ENCODE data around the gene APMAP. TPM values are rescaled to one million over a fixed set of nuclear protein-coding genes. Genes with fewer than 3 reads are reported as not detected.

The APMAP gene
- total RNA-seq, 2 donors from 2014 or later, result 70.5 to 93.8 TPM

DNA sequence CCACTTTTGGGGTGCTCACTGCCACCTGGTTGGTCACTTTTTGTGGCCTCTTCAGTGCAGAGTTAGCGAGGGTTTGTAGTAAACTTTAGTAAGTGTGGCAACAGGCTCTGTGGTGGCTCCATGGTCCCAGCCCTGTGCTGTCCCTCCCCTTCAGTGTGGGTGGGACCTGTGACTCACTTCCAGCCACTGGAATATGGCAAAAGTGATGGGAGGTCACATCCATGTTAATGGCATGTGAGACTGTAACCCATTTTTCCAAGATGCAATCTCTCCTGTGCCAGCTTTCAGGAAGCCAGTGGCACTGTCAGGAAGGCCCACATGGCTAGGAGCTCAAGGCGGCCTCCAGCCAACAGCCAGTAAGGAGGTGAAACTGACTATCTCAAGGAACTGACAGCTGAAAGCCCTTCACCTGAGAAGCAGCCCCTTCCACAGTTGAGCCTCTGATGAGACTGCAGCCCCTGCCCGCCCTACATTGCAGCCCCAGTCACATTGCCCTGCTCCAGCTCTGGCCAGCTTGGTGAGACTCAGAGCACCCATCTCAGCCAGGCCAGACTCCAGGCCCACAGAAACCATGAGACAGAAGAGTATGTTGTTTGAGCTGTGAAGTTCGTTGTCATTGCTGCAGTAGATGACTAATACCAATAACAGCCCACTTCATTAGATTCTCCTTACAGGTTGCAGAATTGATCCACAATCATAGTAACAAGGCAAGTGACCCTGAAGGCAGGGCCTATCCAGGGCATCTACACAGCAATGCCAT lies 56.6 kb downstream of the APMAP start:
- no peak for DNase-seq (ENCODE audit: low spot score)
- Histone ChIP-seq H3K4me3 (no peak overlapping the region), H3K4me1 (replicated peaks) (no peaks in the 10 kb centered on the region), H3K9me3 (no peaks in the 10 kb centered on the region), H3K27me3 (replicated peaks; ENCODE audit: insufficient read depth) (no peaks in the 10 kb centered on the region), H3K27ac (no peak overlapping the region), H3K36me3 (no peaks in the 10 kb centered on the region)
- TF ChIP-seq, protein P1, sequence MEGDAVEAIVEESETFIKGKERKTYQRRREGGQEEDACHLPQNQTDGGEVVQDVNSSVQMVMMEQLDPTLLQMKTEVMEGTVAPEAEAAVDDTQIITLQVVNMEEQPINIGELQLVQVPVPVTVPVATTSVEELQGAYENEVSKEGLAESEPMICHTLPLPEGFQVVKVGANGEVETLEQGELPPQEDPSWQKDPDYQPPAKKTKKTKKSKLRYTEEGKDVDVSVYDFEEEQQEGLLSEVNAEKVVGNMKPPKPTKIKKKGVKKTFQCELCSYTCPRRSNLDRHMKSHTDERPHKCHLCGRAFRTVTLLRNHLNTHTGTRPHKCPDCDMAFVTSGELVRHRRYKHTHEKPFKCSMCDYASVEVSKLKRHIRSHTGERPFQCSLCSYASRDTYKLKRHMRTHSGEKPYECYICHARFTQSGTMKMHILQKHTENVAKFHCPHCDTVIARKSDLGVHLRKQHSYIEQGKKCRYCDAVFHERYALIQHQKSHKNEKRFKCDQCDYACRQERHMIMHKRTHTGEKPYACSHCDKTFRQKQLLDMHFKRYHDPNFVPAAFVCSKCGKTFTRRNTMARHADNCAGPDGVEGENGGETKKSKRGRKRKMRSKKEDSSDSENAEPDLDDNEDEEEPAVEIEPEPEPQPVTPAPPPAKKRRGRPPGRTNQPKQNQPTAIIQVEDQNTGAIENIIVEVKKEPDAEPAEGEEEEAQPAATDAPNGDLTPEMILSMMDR (IDR thresholded peaks at IDR 0.05), result no peak
- TF ChIP-seq POLR2A (IDR thresholded peaks at IDR 0.05) (no peak), POLR2AphosphoS5 (IDR thresholded peaks at IDR 0.05) (no peak)
- 98% methylated on average over 4 of the region's 4 CpGs for WGBS
- intact Hi-C loops (cut with DNase I), result no loop called here

DNA sequence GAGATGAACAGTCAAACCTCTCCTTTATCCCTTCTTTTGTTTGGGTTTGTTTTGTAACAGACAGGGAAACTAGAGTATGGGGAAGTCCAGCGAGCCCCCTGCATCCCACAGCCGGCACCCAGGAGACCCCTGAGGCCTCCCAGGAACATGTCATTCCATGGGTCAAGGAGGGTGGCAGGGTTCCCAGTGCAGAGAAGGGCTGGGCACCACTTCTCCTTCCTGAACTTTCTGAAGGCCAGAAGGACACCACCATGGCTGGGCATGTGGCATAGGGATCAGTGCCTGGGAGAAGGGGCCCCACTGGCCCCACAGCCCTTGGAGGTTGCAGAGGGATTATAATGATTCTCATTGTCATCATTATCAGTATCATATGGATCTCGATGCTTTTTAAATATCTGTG lies 57.4 kb downstream of the APMAP start:
- WGBS, result 88% methylated on average over 3 of the region's 3 CpGs
- no peaks in the 10 kb centered on the region for H3K9me3 ChIP-seq
- no peak overlapping the region for H3K4me3 ChIP-seq
- intact Hi-C loops (cut with DNase I), result no loop called here
- H3K36me3 ChIP-seq, result no peaks in the 10 kb centered on the region
- TF ChIP-seq, protein P1 (IDR thresholded peaks at IDR 0.05), result no peak
- TF ChIP-seq POLR2AphosphoS5 (IDR thresholded peaks at IDR 0.05) (no peak), POLR2A (IDR thresholded peaks at IDR 0.05) (no peak)
- H3K27ac ChIP-seq, result no peak overlapping the region
- no peak for DNase-seq (ENCODE audit: low spot score)
- no peaks in the 10 kb centered on the region for H3K27me3 ChIP-seq (replicated peaks; ENCODE audit: insufficient read depth)
- peaks cover 2% of the 10 kb centered on the region for H3K4me1 ChIP-seq (replicated peaks)

DNA sequence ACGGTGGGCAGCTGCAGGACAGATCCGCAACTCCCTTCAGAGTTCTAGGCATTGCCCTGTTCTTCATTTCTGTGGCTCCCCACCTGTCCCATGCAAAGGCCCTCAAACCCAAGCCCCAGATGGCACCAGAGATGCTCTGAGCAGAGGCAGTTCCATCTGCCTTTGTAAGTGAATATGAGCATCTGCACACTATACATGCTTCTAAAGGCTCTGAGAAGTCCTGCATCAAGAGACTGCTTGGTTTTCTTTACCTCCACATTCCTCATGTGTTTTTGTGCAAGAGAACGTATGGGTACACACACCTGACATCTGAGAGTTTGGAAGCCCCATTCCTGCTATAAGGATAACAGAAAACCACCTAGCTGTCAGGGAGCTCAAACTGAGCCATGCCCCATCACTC lies 57.8 kb downstream of the APMAP start:
- Histone ChIP-seq H3K4me3 (no peak overlapping the region), H3K36me3 (no peaks in the 10 kb centered on the region), H3K27ac (no peak overlapping the region), H3K27me3 (replicated peaks; ENCODE audit: insufficient read depth) (no peaks in the 10 kb centered on the region), H3K9me3 (no peaks in the 10 kb centered on the region), H3K4me1 (replicated peaks) (peaks cover 5% of the 10 kb centered on the region)
- TF ChIP-seq POLR2AphosphoS5 (IDR thresholded peaks at IDR 0.05), result no peak
- TF ChIP-seq, protein P1 (IDR thresholded peaks at IDR 0.05), result no peak
- TF ChIP-seq POLR2A (IDR thresholded peaks at IDR 0.05), result no peak
- intact Hi-C loops (cut with DNase I), result no loop called here
- DNase-seq (ENCODE audit: low spot score), result no peak
- 75% methylated on average over 3 of the region's 3 CpGs for WGBS

DNA sequence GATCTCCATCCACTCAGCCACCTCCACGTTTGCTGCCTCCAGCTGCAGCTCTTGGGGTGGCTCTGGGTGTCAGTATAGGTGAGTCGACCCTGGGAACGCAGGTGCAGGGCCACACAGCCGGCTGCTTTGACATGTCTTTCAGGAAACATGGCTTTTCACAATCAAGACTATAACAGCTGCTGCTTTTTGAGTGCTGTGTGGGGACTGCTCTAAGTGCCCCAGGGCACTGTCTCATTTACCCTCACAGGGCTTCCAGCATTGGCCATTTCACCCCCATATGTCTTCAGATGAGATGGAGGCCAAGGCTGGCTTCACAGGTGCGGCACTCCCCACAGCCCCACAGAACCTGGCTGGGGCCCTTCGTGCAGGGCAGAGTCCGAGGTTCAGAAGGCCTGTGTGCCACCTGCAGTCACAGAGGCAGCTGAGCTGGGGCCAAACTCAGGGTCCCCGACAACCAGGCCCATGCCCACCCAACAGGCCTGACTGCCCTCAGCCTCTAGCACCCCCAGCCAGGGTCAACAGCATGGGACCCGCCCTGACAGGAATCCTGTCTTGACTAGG lies 58.4 kb downstream of the APMAP start:
- DNase-seq (ENCODE audit: low spot score), result no peak
- peaks cover 5% of the 10 kb centered on the region for H3K4me1 ChIP-seq (replicated peaks)
- TF ChIP-seq, protein P1 (IDR thresholded peaks at IDR 0.05), result no peak
- no peak for TF ChIP-seq POLR2AphosphoS5 (IDR thresholded peaks at IDR 0.05)
- no peak for TF ChIP-seq POLR2A (IDR thresholded peaks at IDR 0.05)
- H3K36me3 ChIP-seq, result no peaks in the 10 kb centered on the region
- H3K27ac ChIP-seq, result no peak overlapping the region
- no peaks in the 10 kb centered on the region for H3K9me3 ChIP-seq
- H3K4me3 ChIP-seq, result no peak overlapping the region
- H3K27me3 ChIP-seq (replicated peaks; ENCODE audit: insufficient read depth), result no peaks in the 10 kb centered on the region
- intact Hi-C loops (cut with DNase I), result no loop called here
- WGBS, result 82% methylated on average over 8 of the region's 9 CpGs

All from prostate gland (tissue), 2 donors.